K562 (cell line): ENCODE results near the gene LRRC4C. TPM values are rescaled to one million over a fixed set of nuclear protein-coding genes. Genes with fewer than 3 reads are reported as not detected.

Source experiments
- ATAC-seq: fragments of 200-7000 bp; cut with Tn5 transposase; 3 replicates; pipeline ENCODE4 v1.9.1; 2020; ENCODE audit warnings: moderate library complexity
- BruUV-seq: library from RNA; stranded (reverse); fragments of 400-500 nt; replicated peaks from 2 replicates; lab custom pipeline; 2021; lab: Mats Ljungman, UMichigan
- CTCF ChIA-PET: fragments of 300-600 bp; formaldehyde crosslinking; extraction: SDS; loops from one replicate; lab custom pipeline; 2021; ENCODE audit warnings: low intra/inter-chr PET ratio; lab: Yijun Ruan, JAX
- POLR2A ChIA-PET: fragments of 300-600, 350-650 bp; sonication (Branson Sonifier 250); formaldehyde crosslinking; extraction: SDS; loops from one replicate; lab custom pipeline; 2021; ENCODE audit warnings: antibody characterized with exemption, inconsistent platforms; lab: Yijun Ruan, JAX
- DNase-seq, 4 experiments: peaks; one replicate each; pipeline versions ENCODE4 v3.0.0 to v3.0.0-alpha.2; 2011 to 2018; ENCODE audit warnings: low spot score in 3 of 4, mixed read lengths in 3 of 4; ENCODE audit errors: extremely low read depth in 1 of 4
- FAIRE-seq: peaks from 2 replicates; lab custom pipeline; 2011; peaks lifted over from hg19 to GRCh38; lab: Jason Lieb, UNC
- H2AFZ ChIP-seq: 2 replicates; pipeline ENCODE4 v1.6.0; 2011; ENCODE audit warnings: low read depth, low read length, control low read depth, inconsistent platforms
- H3K27ac ChIP-seq: fragments of 200-600 bp; 3 replicates; pipeline ENCODE4 v1.8.0; 2011; ENCODE audit warnings: low read depth, mild to moderate bottlenecking, control low read depth, inconsistent platforms, low read length, moderate library complexity, mixed read lengths; ENCODE audit errors: extremely low read depth
- H3K27me3 ChIP-seq, 2 experiments: fragments of 300-600 bp in 1 of 2; 2 replicates in 1 of 2; 3 replicates in 1 of 2; pipeline versions ENCODE4 v1.6.0 to v1.8.0; 2011; ENCODE audit warnings: inconsistent platforms in 2 of 2, low read length in 2 of 2, mild to moderate bottlenecking in 1 of 2, mixed read lengths in 1 of 2, moderate library complexity in 1 of 2; ENCODE audit not compliant: control insufficient read depth in 2 of 2, insufficient read depth in 2 of 2
- H3K36me3 ChIP-seq: fragments of 300-600 bp; 3 replicates; pipeline ENCODE4 v1.8.0; 2011; ENCODE audit warnings: mild to moderate bottlenecking, low read length, inconsistent platforms; ENCODE audit not compliant: control insufficient read depth, insufficient read depth
- H3K4me1 ChIP-seq, 2 experiments: fragments of 200-600 bp in 1 of 2; replicated peaks in 1 of 2; 2 replicates in 1 of 2; 3 replicates in 1 of 2; pipeline versions ENCODE4 v1.5.1 to v1.8.0; 2011; ENCODE audit warnings: inconsistent platforms in 2 of 2, low read length in 2 of 2, mild to moderate bottlenecking in 1 of 2, mixed read lengths in 1 of 2, moderate library complexity in 1 of 2; ENCODE audit not compliant: control insufficient read depth in 2 of 2, insufficient read depth in 2 of 2
- H3K4me2 ChIP-seq: 2 replicates; pipeline ENCODE4 v1.6.1; 2011; ENCODE audit warnings: low read length, control low read depth, inconsistent platforms, mixed read lengths; ENCODE audit not compliant: insufficient read depth
- H3K4me3 ChIP-seq: fragments of 200-600 bp; sonication (generic), shearing (Covaris generic); 2 replicates; pipeline ENCODE4 v1.5.1; 2016; ENCODE audit warnings: control low read depth, inconsistent platforms
- H3K79me2 ChIP-seq: fragments of 200-600 bp; 3 replicates; pipeline ENCODE4 v1.8.0; 2011; ENCODE audit warnings: low read length, inconsistent platforms; ENCODE audit not compliant: control insufficient read depth, insufficient read depth
- H3K9ac ChIP-seq, 2 experiments: 2 replicates each; pipeline versions ENCODE4 v1.6.0 to v1.6.1; 2011; ENCODE audit warnings: low read depth in 2 of 2, low read length in 2 of 2, control low read depth in 1 of 2, inconsistent platforms in 1 of 2, mild to moderate bottlenecking in 1 of 2, mixed read lengths in 1 of 2; ENCODE audit not compliant: insufficient read depth in 1 of 2
- H3K9me1 ChIP-seq: one replicate; pipeline ENCODE4 v1.6.0; 2011; ENCODE audit warnings: inconsistent platforms, mild to moderate bottlenecking, low read length, moderate library complexity; ENCODE audit not compliant: control insufficient read depth, insufficient read depth
- H3K9me3 ChIP-seq: replicated peaks from 2 replicates; pipeline ENCODE4 v1.5.1; 2011; ENCODE audit warnings: low read depth, low read length, inconsistent platforms; ENCODE audit not compliant: control insufficient read depth, insufficient read depth
- H4K20me1 ChIP-seq: replicated peaks from 2 replicates; pipeline ENCODE4 v1.6.1; 2011; ENCODE audit warnings: low read length, inconsistent platforms, mixed read lengths; ENCODE audit not compliant: control insufficient read depth, insufficient read depth
- CHD1 ChIP-seq: fragments of 200-600 bp; sonication (generic); IDR thresholded peaks from one replicate; pipeline ENCODE4 v1.6.1; 2012; ENCODE audit warnings: mild to moderate bottlenecking, moderate library complexity, low read length, inconsistent platforms
- EGR1 ChIP-seq: fragments of 450-650 bp; conservative IDR thresholded peaks from 2 replicates; pipeline ENCODE4 v1.6.1; 2017; ENCODE audit warnings: mild to moderate bottlenecking
- HMGN3 ChIP-seq: IDR thresholded peaks from 2 replicates; pipeline ENCODE4 v1.6.1; 2011; ENCODE audit warnings: borderline replicate concordance, low read depth, mild to moderate bottlenecking, mixed read lengths, low read length; ENCODE audit not compliant: insufficient read length; ENCODE audit errors: extremely low read depth
- HNRNPUL1 ChIP-seq: fragments of 200-400 bp; formaldehyde crosslinking; IDR thresholded peaks from 2 replicates; pipeline ENCODE4 v1.6.1; 2017; ENCODE audit warnings: low read length
- ID3 ChIP-seq, 2 experiments: fragments of 250-450 bp in 1 of 2; fragments of 450-650 bp in 1 of 2; sonication (Bioruptor Pico) in 1 of 2; IDR thresholded peaks; 2 replicates each; pipeline versions ENCODE4 v1.6.1 to v1.8.0; 2016 to 2021; ENCODE audit warnings: mild to moderate bottlenecking in 2 of 2, moderate library complexity in 2 of 2, missing compliant biosample characterization in 1 of 2, missing genetic modification characterization in 1 of 2
- NCOA4 ChIP-seq: fragments of 450-650 bp; IDR thresholded peaks from 2 replicates; pipeline ENCODE4 v1.6.1; 2018; ENCODE audit warnings: mild to moderate bottlenecking; ENCODE audit not compliant: partially characterized antibody
- NFIX ChIP-seq: fragments of 250-450 bp; sonication (Bioruptor Pico); IDR thresholded peaks from 2 replicates; pipeline ENCODE4 v1.4.0; 2020; ENCODE audit warnings: low read depth, mild to moderate bottlenecking, moderate library complexity
- RBM39 ChIP-seq: fragments of 200-400 bp; formaldehyde crosslinking; optimal IDR thresholded peaks from 2 replicates; pipeline ENCODE3; 2018; ENCODE audit warnings: low read depth, low read length
- TRIM24 ChIP-seq, 2 experiments: fragments of 450-650 bp; IDR thresholded peaks; 2 replicates each; pipeline ENCODE4 v1.6.1; 2016
- ZNF431 ChIP-seq: sonication (generic); formaldehyde crosslinking; IDR thresholded peaks from 2 replicates; pipeline ENCODE4 v1.8.0; 2022; ENCODE audit warnings: mild to moderate bottlenecking, missing genetic modification reagents
- ZNF609 ChIP-seq: sonication (generic); formaldehyde crosslinking; IDR thresholded peaks from 2 replicates; pipeline ENCODE4 v1.8.1; 2023; ENCODE audit warnings: missing genetic modification reagents, mild to moderate bottlenecking, borderline replicate concordance
- WGBS: fragments of 100-300 bp; shearing (Covaris generic); methylation state at CpG from one replicate; pipeline ENCODE4 v1.1.6; 2016; ENCODE audit warnings: low coverage, mixed read lengths; ENCODE audit not compliant: insufficient coverage; ENCODE audit errors: missing lambda C conversion rate; 5-methylcytosine and 5-hydroxymethylcytosine counted together
- in situ Hi-C: fragments of 300-500 bp; cut with MboI; formaldehyde crosslinking; loops from 4 replicates; pipeline ENCODE4 v1.15.0; 2018; ENCODE audit warnings: inconsistent platforms, mixed read lengths
- intact Hi-C: fragments of 100-400 bp; cut with micrococcal nuclease; formaldehyde crosslinking; loops from 2 replicates; pipeline ENCODE4 v1.14.2; 2022
- polyA plus RNA-seq, 8 experiments: library from polyadenylated mRNA; depleted of rRNA in 4 of 8; stranded (reverse) in 5 of 8; unstranded in 3 of 8; fragments of >200 nt; fragmentation: Nextera tagmentation in 2 of 8; fragmentation: Illumina TruSeq in 1 of 8; extraction: Ambion mirVana in 2 of 8; extraction: Trizol in 1 of 8; gene quantifications; 2 replicates each; pipeline versions ENCODE4 v1.2.1 to v1.2.3, GENCODE V29; 2011 to 2014; ENCODE audit warnings: inconsistent platforms in 1 of 8, missing spikeins in 1 of 8
- total RNA-seq, 7 experiments: library from RNA; depleted of rRNA in 6 of 7; stranded (reverse); fragments of >200 nt in 6 of 7; fragmentation: Illumina TruSeq in 2 of 7; extraction: Trizol in 2 of 7; gene quantifications; 2 replicates each; pipeline versions ENCODE4 v1.2.1 to v1.2.3, GENCODE V29; 2011 to 2021; ENCODE audit warnings: low replicate concordance in 1 of 7
- TF ChIP-seq, protein P1 (sequence below), 2 experiments: IDR thresholded peaks in 1 of 2; conservative IDR thresholded peaks in 1 of 2; 2 replicates each; pipeline ENCODE4 v1.6.1; 2016; ENCODE audit warnings: low read depth in 2 of 2, mild to moderate bottlenecking in 1 of 2, missing compliant biosample characterization in 1 of 2, missing genetic modification characterization in 1 of 2, moderate library complexity in 1 of 2

Gene LRRC4C
- total and polyA plus RNA-seq, 9 of the 15 experiments (the other 6 are each of a cell fraction or from before 2014, with no cell fraction given), result not detected

- WGBS, result 0% methylated on average over 3 of the region's 5 CpGs
- no peaks in the 10 kb centered on the region for H3K27me3 ChIP-seq
- no TSS peak for BruUV-seq
- H3K9ac ChIP-seq, result no peak overlapping the region
- no peak for ATAC-seq
- H3K9me1 ChIP-seq, result no peaks in the 10 kb centered on the region
- H3K4me2 ChIP-seq, result no peak overlapping the region
- FAIRE-seq, result no peak
- no peaks in the 10 kb centered on the region for H3K79me2 ChIP-seq
- H3K36me3 ChIP-seq, result no peaks in the 10 kb centered on the region
- no peaks in the 10 kb centered on the region for H3K9me3 ChIP-seq
- H3K27ac ChIP-seq, result no peak overlapping the region
- H4K20me1 ChIP-seq, result no peaks in the 10 kb centered on the region
- no peak overlapping the region for H2AFZ ChIP-seq
- TF ChIP-seq HNRNPUL1, result no peak
- TF ChIP-seq ZNF609, result no peak
- TF ChIP-seq, protein P1, sequence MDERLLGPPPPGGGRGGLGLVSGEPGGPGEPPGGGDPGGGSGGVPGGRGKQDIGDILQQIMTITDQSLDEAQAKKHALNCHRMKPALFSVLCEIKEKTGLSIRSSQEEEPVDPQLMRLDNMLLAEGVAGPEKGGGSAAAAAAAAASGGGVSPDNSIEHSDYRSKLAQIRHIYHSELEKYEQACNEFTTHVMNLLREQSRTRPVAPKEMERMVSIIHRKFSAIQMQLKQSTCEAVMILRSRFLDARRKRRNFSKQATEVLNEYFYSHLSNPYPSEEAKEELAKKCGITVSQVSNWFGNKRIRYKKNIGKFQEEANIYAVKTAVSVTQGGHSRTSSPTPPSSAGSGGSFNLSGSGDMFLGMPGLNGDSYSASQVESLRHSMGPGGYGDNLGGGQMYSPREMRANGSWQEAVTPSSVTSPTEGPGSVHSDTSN (CRISPR knock-in tag; IDR thresholded peaks at IDR 0.05; ENCODE audit: low read depth), result no peak
- TF ChIP-seq, protein P1 (tag; conservative IDR thresholded peaks at IDR 0.05; ENCODE audit: low read depth), result no peak
- TF ChIP-seq NFIX (CRISPR knock-in tag), result no peak
- TF ChIP-seq EGR1, result no peak
- TF ChIP-seq RBM39, result no peak
- TF ChIP-seq TRIM24 (IDR thresholded peaks at IDR 0.05), result no peak
- no peak for TF ChIP-seq ID3 (CRISPR knock-in tag; IDR thresholded peaks at IDR 0.05)
- TF ChIP-seq ID3 (tag; IDR thresholded peaks at IDR 0.05), result no peak
- TF ChIP-seq CHD1, result no peak
- TF ChIP-seq HMGN3, result no peak
- no peak for TF ChIP-seq NCOA4
- no peak for TF ChIP-seq ZNF431 (CRISPR knock-in tag)
- ChIA-PET CTCF (no interaction called here), POLR2A (no interaction called here)
- intact Hi-C loops, result no loop called here
- in situ Hi-C loops, result no loop called here
- H3K4me3 ChIP-seq, result no peak overlapping the region
- no peaks in the 10 kb centered on the region for H3K4me1 ChIP-seq
- no peak for DNase-seq
These were observed 401.3 kb downstream of the LRRC4C start for GRCh38 chr11:41058138-41058537.
